ENCODE data around the gene MTA1.

- TF ChIP-seq CTCF (IDR thresholded peaks at IDR 0.05) (no peak), EZH2 (IDR thresholded peaks at IDR 0.05) (peak; percentile 83), EZH2phosphoT487 (IDR thresholded peaks at IDR 0.05) (no peak)
Observed at GRCh38 chr14:105477660-105478397, 58.2 kb downstream of the MTA1 start.

Measured in neural progenitor cell (in vitro differentiated cells).